HepG2 (cell line): Measurements from ENCODE around the gene MLX. TPM values are rescaled to one million over a fixed set of nuclear protein-coding genes. Genes with fewer than 3 reads are reported as not detected.

ENCODE experiments used
- ATAC-seq: fragments of 200-7000 bp; cut with Tn5 transposase; 3 replicates; pipeline ENCODE4 v1.9.1; 2020; ENCODE audit warnings: mild to moderate bottlenecking, moderate library complexity
- BruUV-seq: library from RNA; stranded (reverse); fragments of 400-500 nt; replicated peaks from 2 replicates; lab custom pipeline; 2021; lab: Mats Ljungman, UMichigan
- CTCF ChIA-PET: fragments of 300-600 bp; formaldehyde crosslinking; extraction: SDS; loops from one replicate; lab custom pipeline; 2021; ENCODE audit warnings: low total read pairs, inconsistent platforms, low intra/inter-chr PET ratio; lab: Yijun Ruan, JAX
- POLR2A ChIA-PET: fragments of 350-600 bp; sonication (Branson Sonifier 250); formaldehyde crosslinking; loops from one replicate; lab custom pipeline; 2020; ENCODE audit warnings: antibody characterized with exemption, inconsistent platforms; lab: Yijun Ruan, JAX
- DNase-seq: peaks from one replicate; pipeline ENCODE4 v3.0.0-alpha.2; 2015; ENCODE audit warnings: low spot score
- FAIRE-seq: peaks from 3 replicates; lab custom pipeline; 2011; peaks lifted over from hg19 to GRCh38; lab: Jason Lieb, UNC
- H2AFZ ChIP-seq: one replicate; pipeline ENCODE4 v1.6.1; 2011; ENCODE audit warnings: low read length, inconsistent platforms
- H3K27ac ChIP-seq: fragments of 300-600 bp; 3 replicates; pipeline ENCODE4 v1.8.0; 2011; ENCODE audit warnings: mixed run types, mild to moderate bottlenecking, mixed read lengths, low read length, inconsistent platforms; ENCODE audit not compliant: insufficient read depth; ENCODE audit errors: extremely low read length
- H3K27me3 ChIP-seq, 2 experiments: fragments of 200-600 bp in 1 of 2; 2 replicates in 1 of 2; 3 replicates in 1 of 2; pipeline versions ENCODE4 v1.6.0 to v1.8.0; 2011; ENCODE audit warnings: low read length in 2 of 2, mild to moderate bottlenecking in 2 of 2, moderate library complexity in 2 of 2, inconsistent platforms in 1 of 2; ENCODE audit not compliant: insufficient read depth in 2 of 2, control insufficient read depth in 1 of 2
- H3K36me3 ChIP-seq, 2 experiments: fragments of 200-600 bp in 1 of 2; replicated peaks in 1 of 2; 2 replicates in 1 of 2; 3 replicates in 1 of 2; pipeline versions ENCODE4 v1.5.1 to v1.8.0; 2011; ENCODE audit warnings: low read length in 2 of 2, inconsistent platforms in 1 of 2; ENCODE audit not compliant: insufficient read depth in 2 of 2, control insufficient read depth in 1 of 2
- H3K4me1 ChIP-seq: 2 replicates; pipeline ENCODE4 v1.5.1; 2012; ENCODE audit warnings: low read length, inconsistent platforms; ENCODE audit not compliant: insufficient read depth
- H3K4me2 ChIP-seq: 2 replicates; pipeline ENCODE4 v1.6.0; 2011; ENCODE audit warnings: low read depth, low read length, inconsistent platforms
- H3K4me3 ChIP-seq, 3 experiments: fragments of 200-600 bp in 1 of 3; sonication (generic), shearing (Covaris generic) in 1 of 3; replicated peaks in 1 of 3; 2 replicates each; pipeline ENCODE4 v1.5.1; 2011 to 2016; ENCODE audit warnings: low read length in 3 of 3, inconsistent platforms in 2 of 3, low read depth in 2 of 3, mild to moderate bottlenecking in 2 of 3, control low read depth in 1 of 3, mixed read lengths in 1 of 3; ENCODE audit not compliant: insufficient read depth in 1 of 3
- H3K79me2 ChIP-seq: one replicate; pipeline ENCODE4 v1.6.1; 2011; ENCODE audit warnings: low read length, inconsistent platforms; ENCODE audit not compliant: insufficient read depth
- H3K9ac ChIP-seq: 2 replicates; pipeline ENCODE4 v1.6.0; 2011; ENCODE audit warnings: mild to moderate bottlenecking, low read depth, low read length, inconsistent platforms; ENCODE audit not compliant: insufficient read depth
- H3K9me3 ChIP-seq: 2 replicates; pipeline ENCODE4 v1.5.1; 2012; ENCODE audit warnings: mild to moderate bottlenecking, low read length
- H4K20me1 ChIP-seq: 2 replicates; pipeline ENCODE4 v1.6.0; 2011; ENCODE audit warnings: inconsistent platforms, mild to moderate bottlenecking, low read length, moderate library complexity; ENCODE audit not compliant: insufficient read depth
- AFF4 ChIP-seq: sonication (generic); formaldehyde crosslinking; IDR thresholded peaks from 2 replicates; pipeline ENCODE4 v1.4.0; 2020; ENCODE audit warnings: missing genetic modification reagents
- ATF3 ChIP-seq: sonication (generic); formaldehyde crosslinking; IDR thresholded peaks from 2 replicates; pipeline ENCODE4 v1.4.0; 2020; ENCODE audit warnings: missing genetic modification reagents
- CENPT ChIP-seq: sonication (generic); formaldehyde crosslinking; IDR thresholded peaks from 2 replicates; pipeline ENCODE4 v1.8.0; 2022; ENCODE audit warnings: low read depth, mild to moderate bottlenecking, moderate library complexity, missing genetic modification reagents
- FIP1L1 ChIP-seq: fragments of 200-400 bp; formaldehyde crosslinking; IDR thresholded peaks from 2 replicates; pipeline ENCODE4 v1.6.1; 2018; ENCODE audit warnings: low read depth, mild to moderate bottlenecking, low read length, moderate library complexity, borderline replicate concordance; ENCODE audit not compliant: insufficient read depth
- NAIF1 ChIP-seq: sonication (generic); formaldehyde crosslinking; IDR thresholded peaks from 2 replicates; pipeline ENCODE4 v1.5.0; 2020; ENCODE audit warnings: mild to moderate bottlenecking, missing genetic modification reagents, borderline replicate concordance
- REXO4 ChIP-seq: sonication (generic); formaldehyde crosslinking; IDR thresholded peaks from 2 replicates; pipeline ENCODE4 v1.8.0; 2022; ENCODE audit warnings: missing genetic modification reagents, mild to moderate bottlenecking, borderline replicate concordance
- SALL2 ChIP-seq: sonication (generic); formaldehyde crosslinking; IDR thresholded peaks from 2 replicates; pipeline ENCODE4 v1.8.1; 2023; ENCODE audit warnings: mild to moderate bottlenecking, missing genetic modification reagents, inconsistent platforms
- SOX13 ChIP-seq, 3 experiments: fragments of 450-650 bp in 1 of 3; sonication (generic) in 1 of 3; formaldehyde crosslinking in 1 of 3; IDR thresholded peaks in 2 of 3; conservative IDR thresholded peaks in 1 of 3; 2 replicates each; pipeline versions ENCODE4 v1.5.0 to v1.6.1; 2016 to 2020; ENCODE audit warnings: antibody characterized with exemption in 1 of 3, mild to moderate bottlenecking in 1 of 3, missing compliant biosample characterization in 1 of 3, missing genetic modification reagents in 1 of 3, moderate library complexity in 1 of 3
- THAP8 ChIP-seq: sonication (generic); formaldehyde crosslinking; IDR thresholded peaks from 2 replicates; pipeline ENCODE4 v1.5.1; 2020; ENCODE audit warnings: missing genetic modification reagents, mild to moderate bottlenecking, borderline replicate concordance
- ZBTB38 ChIP-seq: sonication (generic); formaldehyde crosslinking; IDR thresholded peaks from 2 replicates; pipeline ENCODE4 v1.5.1; 2020; ENCODE audit warnings: mild to moderate bottlenecking, missing genetic modification reagents
- ZC3H4 ChIP-seq: sonication (generic); formaldehyde crosslinking; IDR thresholded peaks from 2 replicates; pipeline ENCODE4 v1.4.0; 2020; ENCODE audit warnings: missing genetic modification reagents, borderline replicate concordance
- ZMAT5 ChIP-seq: sonication (generic); formaldehyde crosslinking; IDR thresholded peaks from 2 replicates; pipeline ENCODE4 v1.5.0; 2020; ENCODE audit warnings: mild to moderate bottlenecking, low read depth, missing genetic modification reagents, borderline replicate concordance
- ZNF282 ChIP-seq: fragments of 450-650 bp; IDR thresholded peaks from 2 replicates; pipeline ENCODE4 v1.6.1; 2018; ENCODE audit not compliant: partially characterized antibody
- ZNF572 ChIP-seq: sonication (generic); formaldehyde crosslinking; IDR thresholded peaks from 2 replicates; pipeline ENCODE4 v1.5.1; 2020; ENCODE audit warnings: mild to moderate bottlenecking, missing genetic modification reagents
- ZNF605 ChIP-seq: sonication (generic); formaldehyde crosslinking; IDR thresholded peaks from 2 replicates; pipeline ENCODE4 v1.8.0; 2022; ENCODE audit warnings: mild to moderate bottlenecking, missing genetic modification reagents
- WGBS: methylation state at CpG from one replicate; pipeline ENCODE4 v1.1.6; 2017; ENCODE audit warnings: low lambda C conversion rate; 5-methylcytosine and 5-hydroxymethylcytosine counted together
- in situ Hi-C: cut with HindIII; loops from 2 replicates; pipeline ENCODE4 v1.10.0; 2017; ENCODE audit warnings: low pct_unique_long_range_greater_than_20kb; ENCODE audit not compliant: extremely low pct_ligation_motif_present
- intact Hi-C: fragments of 100-400 bp; cut with micrococcal nuclease; formaldehyde crosslinking; loops from one replicate; pipeline ENCODE4 v1.10.0; 2022; ENCODE audit not compliant: unreplicated experiment
- polyA plus RNA-seq, 8 experiments: library from polyadenylated mRNA; depleted of rRNA in 3 of 8; stranded (reverse) in 7 of 8; unstranded in 1 of 8; fragments of >200 nt; fragmentation: Illumina TruSeq in 4 of 8; extraction: Trizol in 4 of 8; gene quantifications; 2 replicates each; pipeline versions ENCODE4 v1.2.1 to v1.2.3, GENCODE V29; 2011 to 2016; ENCODE audit warnings: low read depth in 4 of 8, missing spikeins in 1 of 8, mixed read lengths in 1 of 8; ENCODE audit not compliant: insufficient read depth in 1 of 8
- total RNA-seq, 5 experiments: library from RNA; depleted of rRNA; stranded (reverse); fragments of >200 nt; fragmentation: Illumina TruSeq; extraction: Trizol; gene quantifications; 2 replicates each; pipeline ENCODE4 v1.2.3, GENCODE V29; 2016; ENCODE audit warnings: low read depth in 1 of 5

MLX gene
- total and polyA plus RNA-seq, 2 of the 13 experiments (the other 11 are each of a cell fraction or from before 2014, with no cell fraction given) = 38.9 to 74.4 TPM

- TF ChIP-seq THAP8 = no peak
- no peak for TF ChIP-seq ATF3 (CRISPR knock-in tag)
- TF ChIP-seq CENPT (CRISPR knock-in tag) = no peak
- no peak for TF ChIP-seq ZMAT5
- TF ChIP-seq SALL2 (CRISPR knock-in tag) = no peak
- TF ChIP-seq ZNF605 (CRISPR knock-in tag) = 0 out of 2 replicates have a peak, but pooled peaks have one; percentile 7
Measured at GRCh38 chr17:42565523-42566214, 1.2 kb upstream of the MLX start (continued).

GRCh38 chr17:42566215-42566882, 551 bp upstream of the MLX start:
- Histone ChIP-seq H3K27ac (peak overlapping the region; percentile 91), H3K9ac (peak overlapping the region; percentile 88), H3K9me3 (no peaks in the 10 kb centered on the region), H4K20me1 (no peaks in the 10 kb centered on the region), H3K4me3 (peak overlapping the region in 2 of 3 experiments; percentile 23 to 87; a peak in 4 of 6 replicates), H3K27me3 (no peaks in the 10 kb centered on the region; a peak in 1 of 5 replicates), H3K4me1 (peaks cover 76% of the 10 kb centered on the region), H3K36me3 (peaks cover 28 to 50% of the 10 kb centered on the region in 2 experiments), H3K4me2 (peak overlapping the region; percentile 99), H2AFZ (no peak overlapping the region), H3K79me2 (peaks cover 42% of the 10 kb centered on the region)
- ChIA-PET CTCF (no interaction called here), POLR2A (interaction anchor here (1.3 to 8.5 kb wide), 8 partner anchors 10 to 266 kb away, joined by 4 to 128 read pairs (median 21); partner anchors contain the start of genes HSD17B1, NAGLU, PSMC3IP and PSME3)
- ATAC-seq (peak; percentile 2), FAIRE-seq (no peak), DNase-seq (no peak)
- WGBS = 84% methylated on average over 18 of the region's 28 CpGs
- in situ Hi-C loops = no loop called here
- intact Hi-C loops = no loop called here
- BruUV-seq = no TSS peak
- TF ChIP-seq FIP1L1 = peak; percentile 86; the same call in 1 of the 2 replicates
- peak; percentile 9; the same call in 1 of the 2 replicates for TF ChIP-seq AFF4 (CRISPR knock-in tag)
- TF ChIP-seq ZC3H4 (CRISPR knock-in tag) = peak; percentile 44; the same call in 1 of the 2 replicates
- TF ChIP-seq ZNF572 = peak; percentile 69; the same call in 1 of the 2 replicates
- TF ChIP-seq ZNF282 = no peak
- 0 out of 2 replicates have a peak, but pooled peaks have one; percentile 48 for TF ChIP-seq NAIF1 (CRISPR knock-in tag)
- TF ChIP-seq REXO4 (CRISPR knock-in tag) = 0 out of 2 replicates have a peak, but pooled peaks have one; percentile 45
- TF ChIP-seq ZBTB38 (CRISPR knock-in tag) = peak; percentile 100
- TF ChIP-seq SOX13 (IDR thresholded peaks at IDR 0.05) = no peak
- peak in 1 of 2 experiments; percentile 51; a peak in 1 of 4 replicates for TF ChIP-seq SOX13 (CRISPR knock-in tag; conservative IDR thresholded peaks at IDR 0.05 in 1 of 2, IDR thresholded peaks at IDR 0.05 in 1 of 2)
